Stomach (tissue), 4 donors: ENCODE results near the gene TAL1.

Experiments used
- EP300 ChIP-seq: sonication (generic); formaldehyde crosslinking; IDR thresholded peaks from one replicate; pipeline ENCODE4 v1.6.1; 2017; ENCODE audit warnings: antibody characterized with exemption
- POLR2AphosphoS5 ChIP-seq, 3 donors: sonication (generic); formaldehyde crosslinking; IDR thresholded peaks; one replicate each; pipeline ENCODE4 v1.6.1; 2016; ENCODE audit warnings: antibody characterized with exemption in 3 of 3
- TF ChIP-seq, protein P1 (sequence below), 7 experiments: fragments of 450-650 bp in 4 of 7; fragments of 200-600 bp in 3 of 7; sonication (generic) in 3 of 7; IDR thresholded peaks; one replicate each; pipeline ENCODE4 v1.5.1; 2016 to 2019; ENCODE audit warnings: antibody characterized with exemption in 7 of 7, control low read depth in 2 of 7, mild to moderate bottlenecking in 1 of 7

- TF ChIP-seq, protein P1, sequence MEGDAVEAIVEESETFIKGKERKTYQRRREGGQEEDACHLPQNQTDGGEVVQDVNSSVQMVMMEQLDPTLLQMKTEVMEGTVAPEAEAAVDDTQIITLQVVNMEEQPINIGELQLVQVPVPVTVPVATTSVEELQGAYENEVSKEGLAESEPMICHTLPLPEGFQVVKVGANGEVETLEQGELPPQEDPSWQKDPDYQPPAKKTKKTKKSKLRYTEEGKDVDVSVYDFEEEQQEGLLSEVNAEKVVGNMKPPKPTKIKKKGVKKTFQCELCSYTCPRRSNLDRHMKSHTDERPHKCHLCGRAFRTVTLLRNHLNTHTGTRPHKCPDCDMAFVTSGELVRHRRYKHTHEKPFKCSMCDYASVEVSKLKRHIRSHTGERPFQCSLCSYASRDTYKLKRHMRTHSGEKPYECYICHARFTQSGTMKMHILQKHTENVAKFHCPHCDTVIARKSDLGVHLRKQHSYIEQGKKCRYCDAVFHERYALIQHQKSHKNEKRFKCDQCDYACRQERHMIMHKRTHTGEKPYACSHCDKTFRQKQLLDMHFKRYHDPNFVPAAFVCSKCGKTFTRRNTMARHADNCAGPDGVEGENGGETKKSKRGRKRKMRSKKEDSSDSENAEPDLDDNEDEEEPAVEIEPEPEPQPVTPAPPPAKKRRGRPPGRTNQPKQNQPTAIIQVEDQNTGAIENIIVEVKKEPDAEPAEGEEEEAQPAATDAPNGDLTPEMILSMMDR (IDR thresholded peaks at IDR 0.05): no peak
- TF ChIP-seq POLR2AphosphoS5 (IDR thresholded peaks at IDR 0.05) (no peak), EP300 (no peak)
These were observed 49.3 kb downstream of the TAL1 start for GRCh38 chr1:47182676-47183235.
